Cortex of kidney (tissue), 1 donor: ENCODE results near the gene ECT2L.

Source experiments
- DNase-seq: peaks from one replicate; lab custom pipeline; 2025; lab: John Stamatoyannopoulos, UW

The ECT2L gene

DNA sequence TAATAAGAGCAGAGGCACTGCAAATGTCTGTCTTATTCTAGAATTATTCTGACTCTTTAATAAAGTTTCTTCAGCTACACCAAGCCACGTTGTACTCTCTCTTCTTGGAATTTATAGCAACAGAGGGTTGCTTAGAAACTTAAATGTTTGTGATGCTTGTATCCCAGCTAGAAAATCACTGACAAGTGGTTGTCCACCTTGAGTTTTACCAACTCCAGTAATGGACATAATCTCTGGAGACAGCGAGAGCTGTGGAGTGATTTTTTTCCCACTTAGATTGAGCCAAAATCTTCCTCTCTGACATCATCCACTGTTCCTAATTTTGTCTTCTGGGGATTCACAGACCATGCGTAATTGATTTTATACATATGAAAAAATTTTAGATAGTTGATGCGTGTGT, 8.0 kb downstream of the ECT2L start:
- DNase-seq = no peak

DNA sequence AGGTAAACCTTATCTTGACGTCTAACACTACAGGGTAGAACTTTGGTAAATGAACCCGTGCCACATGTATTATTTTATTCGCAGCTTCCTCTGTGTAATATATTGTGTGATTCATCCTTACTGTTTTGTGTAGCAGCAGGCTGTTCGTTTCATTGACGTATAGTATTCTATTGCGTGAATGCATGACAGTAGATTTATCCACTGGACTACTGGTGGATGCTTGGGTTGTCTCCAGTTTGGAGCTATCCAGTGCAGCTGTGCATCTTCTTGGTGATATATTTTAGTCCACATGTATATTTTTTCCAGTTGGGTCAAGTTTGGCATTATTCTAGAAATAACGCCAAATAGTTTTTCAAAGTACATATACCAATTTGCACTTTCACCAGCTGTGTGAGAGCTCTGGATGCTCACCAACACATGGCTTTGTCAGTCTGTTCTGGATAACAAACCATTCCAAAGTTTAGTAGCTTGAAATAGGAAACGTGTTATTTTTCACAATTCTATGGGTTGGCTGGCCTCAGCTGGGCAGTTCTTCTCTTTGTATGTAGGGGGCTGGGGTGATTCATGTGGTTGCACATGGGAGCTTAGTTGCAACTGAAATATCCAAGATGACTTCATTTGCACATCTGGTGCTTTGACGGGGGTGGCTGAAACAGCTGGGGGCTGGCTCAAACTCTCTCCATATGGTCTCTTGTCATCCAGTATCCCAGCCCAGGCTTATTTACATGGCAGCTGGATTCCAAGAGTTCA, 9.3 kb downstream of the ECT2L start:
- no peak for DNase-seq

DNA sequence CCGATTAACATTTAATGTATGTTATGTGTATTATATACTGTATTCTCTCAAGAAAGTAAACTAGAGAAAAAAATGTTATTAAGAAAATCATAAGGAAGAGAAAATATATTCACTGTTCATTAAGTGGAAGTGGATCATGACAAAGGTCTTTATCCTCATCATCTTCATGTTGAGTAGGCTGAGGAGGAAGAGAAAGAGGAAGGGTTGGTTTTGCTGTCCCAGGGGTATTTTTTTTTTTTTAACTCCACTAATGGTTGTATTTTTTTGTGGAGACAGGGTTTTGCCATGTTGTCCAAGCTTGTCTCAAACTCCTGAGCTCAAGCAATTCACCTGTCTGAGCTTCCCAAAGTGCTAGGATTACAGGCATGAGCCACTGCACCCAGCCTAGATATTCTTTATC, 11.0 kb downstream of the ECT2L start:
- no peak for DNase-seq

DNA sequence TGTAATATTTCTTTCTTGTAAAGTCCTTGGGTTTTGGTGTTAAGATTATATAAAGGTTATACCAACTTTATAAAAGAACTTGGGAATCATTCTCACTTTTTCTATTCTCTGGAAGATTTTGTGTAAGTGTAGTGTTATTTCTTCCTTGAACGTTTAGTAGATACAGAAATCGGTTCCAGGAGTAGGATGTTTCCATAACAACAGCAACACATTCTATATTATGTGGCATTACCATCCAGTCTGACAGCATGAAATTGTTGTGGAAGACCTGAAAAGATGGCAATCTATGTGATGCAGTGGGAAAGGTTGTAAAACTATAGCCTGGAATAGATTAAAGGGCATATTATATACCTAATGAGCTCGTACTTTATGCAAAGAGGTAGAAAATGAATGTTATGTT, 13.8 kb downstream of the ECT2L start:
- DNase-seq = no peak

DNA sequence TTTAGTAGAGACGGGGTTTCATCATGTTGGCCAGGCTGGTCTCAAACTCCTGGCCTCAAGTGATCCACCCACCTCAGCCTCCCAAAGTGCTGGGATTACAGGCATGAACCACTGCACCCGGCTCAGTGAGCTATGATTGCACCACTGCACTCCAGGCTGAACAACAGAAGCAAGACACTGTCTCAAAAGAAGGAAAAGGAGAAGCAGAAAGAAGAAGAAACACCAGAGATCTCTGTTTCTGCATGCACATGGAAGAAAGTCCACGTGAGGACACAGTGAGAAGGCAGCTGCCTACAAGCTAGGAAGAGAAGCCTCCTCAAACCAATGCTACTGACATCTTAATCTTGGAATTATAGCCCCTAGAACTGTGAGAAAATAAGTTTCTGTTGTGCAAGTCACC, 16.0 kb downstream of the ECT2L start:
- no peak for DNase-seq

DNA sequence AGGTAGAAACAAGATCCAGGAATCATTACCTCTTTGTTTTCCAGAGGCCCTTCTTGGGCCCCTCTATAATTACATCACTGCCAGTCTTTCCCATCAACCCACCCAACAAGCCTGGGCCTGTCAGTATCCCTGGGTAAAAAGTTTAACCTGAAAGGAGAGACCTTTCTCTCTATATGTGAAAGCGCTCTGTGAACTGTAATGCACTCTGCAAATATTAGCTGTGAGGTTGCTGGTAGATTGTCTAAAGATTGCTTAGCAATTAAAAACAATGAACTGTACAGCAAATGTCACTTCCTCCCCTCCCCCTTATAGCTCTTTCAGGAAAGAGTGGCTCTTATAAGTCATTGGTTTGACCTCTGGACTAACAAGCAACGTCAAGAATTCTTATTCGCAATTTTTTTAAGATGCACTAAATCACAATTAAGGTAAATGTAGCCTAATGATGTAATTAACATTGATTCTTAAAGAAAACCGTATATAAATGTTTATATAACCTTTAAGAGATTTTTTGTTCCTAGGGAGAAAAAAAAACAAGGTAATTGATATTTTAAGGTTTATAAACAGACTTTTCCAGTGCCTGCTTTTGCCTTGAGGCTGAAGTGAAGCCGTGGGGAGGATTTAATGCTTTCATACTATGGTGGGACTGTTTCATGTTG, 18.4 kb downstream of the ECT2L start:
- DNase-seq = no peak

DNA sequence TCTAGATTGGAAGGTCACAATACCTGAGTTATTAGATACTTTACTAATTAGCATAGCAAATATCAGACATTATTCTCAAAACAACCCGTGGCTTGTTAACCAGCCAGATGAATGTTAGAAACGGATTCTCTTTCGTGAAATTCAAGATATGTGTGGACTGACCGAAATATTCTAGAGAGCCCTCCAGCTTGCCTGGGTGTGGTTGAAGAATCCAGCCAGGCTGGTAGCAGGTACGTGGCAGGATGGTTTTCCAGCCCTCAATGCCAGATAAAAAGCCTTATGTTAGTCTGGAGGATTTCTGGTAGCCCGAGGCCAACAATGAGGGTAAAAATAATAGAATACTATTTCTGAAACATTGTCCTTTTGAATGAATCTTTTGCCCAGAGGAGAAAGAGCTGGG, 19.3 kb downstream of the ECT2L start:
- no peak for DNase-seq

DNA sequence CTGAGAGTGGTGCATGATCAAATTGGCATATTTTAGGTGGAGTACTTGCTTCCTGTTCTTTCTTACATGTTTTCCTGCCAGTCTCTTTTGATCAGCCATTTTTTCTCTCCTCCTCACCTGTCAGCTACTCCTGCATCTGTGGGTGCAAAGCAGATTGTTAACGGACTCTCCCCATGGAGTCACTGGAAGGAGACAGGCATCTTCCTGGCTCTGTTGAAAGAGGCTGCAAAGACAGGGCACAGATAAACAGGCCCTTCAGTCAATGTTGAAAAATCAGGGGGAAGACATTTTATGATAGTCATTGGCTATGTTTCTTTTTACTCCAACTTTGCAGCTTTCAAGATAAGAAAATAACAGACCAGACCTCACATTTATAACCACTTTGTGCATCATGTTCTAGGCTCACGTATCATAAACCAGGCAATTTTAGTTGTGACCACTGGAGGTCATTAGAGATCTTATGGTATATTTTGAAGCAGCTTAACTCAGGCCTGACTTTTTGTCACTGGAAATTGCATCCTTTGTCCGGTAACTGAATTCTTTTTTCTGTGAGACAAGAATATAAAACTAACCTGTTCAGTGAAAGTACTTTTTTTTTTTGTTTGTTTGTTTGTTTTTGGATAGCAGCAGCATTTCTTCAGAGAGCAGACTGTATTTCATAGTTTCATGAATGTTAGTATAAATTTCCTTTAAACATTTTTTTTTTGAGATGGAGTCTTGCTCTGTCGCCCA, 20.1 kb downstream of the ECT2L start:
- no peak for DNase-seq

DNA sequence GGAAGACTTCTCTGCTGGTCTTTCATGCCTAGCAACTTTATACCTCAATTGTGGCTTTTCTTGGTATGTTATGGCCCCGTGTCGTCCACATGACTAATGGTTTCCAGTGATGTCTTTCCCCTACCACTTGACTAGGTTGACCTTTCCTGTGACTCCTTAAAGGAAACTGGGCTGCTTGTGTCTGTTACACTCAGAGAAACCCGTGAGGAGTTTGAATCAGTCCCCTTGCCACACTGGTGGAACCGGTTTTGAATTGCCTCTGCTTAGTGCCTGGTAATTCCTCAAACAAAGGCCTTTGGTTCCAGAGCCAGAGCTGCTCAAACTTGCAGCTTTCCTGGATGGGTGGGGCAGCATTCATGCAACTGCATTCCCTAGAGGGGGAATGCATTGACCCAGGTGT, 21.9 kb downstream of the ECT2L start:
- DNase-seq = no peak

DNA sequence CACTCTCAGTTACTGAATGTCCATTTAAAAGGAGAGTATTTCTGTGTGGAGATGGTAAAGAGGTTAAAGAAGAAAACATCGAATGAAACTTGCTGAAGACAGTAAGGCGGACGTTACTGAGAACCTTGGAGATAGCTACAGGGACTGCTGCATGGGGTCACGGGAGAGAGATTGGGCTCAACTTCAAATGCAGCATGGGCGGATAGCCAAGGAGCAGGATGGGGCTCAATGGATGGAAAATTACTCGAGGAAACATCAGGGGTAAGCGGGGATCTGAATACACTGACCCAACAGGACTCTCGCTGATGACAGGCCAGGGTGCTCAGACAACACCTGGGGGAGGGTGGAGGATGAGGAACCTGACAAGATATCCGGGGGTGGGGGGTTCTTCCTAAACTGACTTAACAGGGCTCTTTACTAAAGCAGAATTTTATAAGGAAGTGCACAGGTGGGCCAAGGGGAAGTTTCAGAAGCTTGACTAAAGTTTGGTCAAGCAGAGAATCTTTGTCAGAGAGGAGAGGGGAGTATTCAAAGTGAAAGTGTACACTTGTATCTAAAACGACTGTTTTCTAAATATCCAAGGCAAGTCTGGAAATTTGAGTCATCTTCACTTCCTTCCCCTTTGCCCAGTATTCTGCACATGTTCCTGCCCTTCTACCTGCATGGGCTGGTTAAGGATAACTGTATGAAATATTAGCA, 22.8 kb downstream of the ECT2L start:
- DNase-seq = no peak

DNA sequence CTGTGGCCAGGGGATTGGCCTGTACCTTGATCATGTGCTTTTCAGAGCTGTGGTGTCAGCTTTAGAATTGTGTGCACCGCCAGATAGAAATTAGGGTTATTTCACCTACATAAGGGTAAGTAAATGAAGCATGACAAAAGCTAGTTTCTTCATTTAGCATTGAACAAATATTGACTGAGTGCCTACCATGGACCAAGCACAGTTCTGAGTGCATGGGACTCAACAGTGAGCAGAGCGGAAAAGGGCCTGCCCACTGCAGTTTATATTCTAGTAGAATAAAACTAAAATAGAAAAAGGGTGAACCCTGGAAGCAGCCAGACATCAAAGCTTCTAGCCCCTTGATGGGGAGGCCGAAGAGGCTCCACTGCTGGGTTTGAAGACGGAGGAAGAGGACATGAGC, 25.6 kb downstream of the ECT2L start:
- DNase-seq = no peak

DNA sequence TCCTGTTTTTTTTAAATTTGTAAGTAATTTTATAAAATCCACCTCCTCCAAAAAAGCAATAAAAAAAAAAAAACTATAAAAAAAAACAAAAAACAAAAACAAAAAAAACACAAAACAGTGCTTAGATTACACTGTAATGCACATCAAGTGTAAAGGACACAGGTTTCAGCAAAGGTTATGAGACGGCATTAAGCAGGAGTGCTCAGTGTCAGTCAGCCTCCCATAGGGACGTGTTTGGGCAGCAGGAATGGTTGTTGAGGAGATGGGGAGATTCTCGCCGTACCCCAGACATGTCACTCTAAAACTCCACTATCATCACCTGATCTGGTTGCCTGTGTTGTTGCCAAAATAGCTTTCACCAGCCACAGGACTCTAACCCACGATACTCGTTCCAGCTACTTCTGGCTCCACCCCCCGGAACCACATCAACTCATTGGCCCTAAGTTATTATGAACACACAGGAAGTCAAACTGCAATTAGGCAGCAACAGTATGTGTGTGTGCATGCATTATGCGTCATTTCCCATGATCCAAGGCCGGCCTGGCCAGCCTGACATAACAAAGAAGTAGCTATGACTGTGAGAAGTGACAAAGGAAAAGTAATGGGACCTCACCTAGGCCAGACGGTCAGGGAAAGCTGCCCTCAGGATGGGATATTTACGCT, 28.7 kb downstream of the ECT2L start:
- DNase-seq = no peak

DNA sequence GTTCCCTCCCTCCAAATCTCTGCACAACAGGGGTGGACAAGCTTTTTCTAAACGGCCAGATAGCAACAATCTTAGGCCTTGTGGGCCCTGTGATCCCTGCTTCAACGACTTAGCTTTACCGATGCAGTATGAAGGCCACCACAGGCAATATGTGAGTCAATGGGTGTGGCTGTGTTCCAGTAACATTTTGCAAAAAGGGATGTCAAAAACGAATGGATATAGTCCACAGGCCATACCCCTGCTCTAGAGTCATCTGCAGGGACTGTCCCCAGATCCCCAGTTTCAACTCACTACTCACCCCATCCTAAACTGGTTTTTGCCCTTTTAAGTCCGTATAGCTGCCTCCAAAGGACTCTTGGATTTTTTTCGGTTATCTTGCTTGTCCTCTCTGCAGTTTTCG, 34.4 kb downstream of the ECT2L start:
- DNase-seq = no peak

DNA sequence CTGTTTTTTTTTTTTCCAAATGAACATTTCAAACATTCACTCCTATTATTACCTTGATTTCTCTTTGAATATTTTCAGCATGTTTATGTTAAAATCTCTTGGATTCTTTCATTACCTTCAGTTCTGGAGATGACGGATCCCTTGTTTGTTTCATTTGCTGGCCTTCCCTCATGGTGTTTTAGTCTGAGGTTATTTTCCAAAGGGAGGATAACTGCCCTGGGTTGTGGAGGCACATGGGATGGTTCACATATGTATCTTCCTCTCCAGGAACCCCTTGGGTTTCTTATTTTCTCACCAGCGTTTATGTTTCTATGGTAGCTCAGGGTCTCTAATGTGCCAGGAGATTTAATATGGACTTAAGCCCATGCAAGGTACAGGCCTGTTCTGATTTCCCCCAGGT, 36.3 kb downstream of the ECT2L start:
- no peak for DNase-seq

DNA sequence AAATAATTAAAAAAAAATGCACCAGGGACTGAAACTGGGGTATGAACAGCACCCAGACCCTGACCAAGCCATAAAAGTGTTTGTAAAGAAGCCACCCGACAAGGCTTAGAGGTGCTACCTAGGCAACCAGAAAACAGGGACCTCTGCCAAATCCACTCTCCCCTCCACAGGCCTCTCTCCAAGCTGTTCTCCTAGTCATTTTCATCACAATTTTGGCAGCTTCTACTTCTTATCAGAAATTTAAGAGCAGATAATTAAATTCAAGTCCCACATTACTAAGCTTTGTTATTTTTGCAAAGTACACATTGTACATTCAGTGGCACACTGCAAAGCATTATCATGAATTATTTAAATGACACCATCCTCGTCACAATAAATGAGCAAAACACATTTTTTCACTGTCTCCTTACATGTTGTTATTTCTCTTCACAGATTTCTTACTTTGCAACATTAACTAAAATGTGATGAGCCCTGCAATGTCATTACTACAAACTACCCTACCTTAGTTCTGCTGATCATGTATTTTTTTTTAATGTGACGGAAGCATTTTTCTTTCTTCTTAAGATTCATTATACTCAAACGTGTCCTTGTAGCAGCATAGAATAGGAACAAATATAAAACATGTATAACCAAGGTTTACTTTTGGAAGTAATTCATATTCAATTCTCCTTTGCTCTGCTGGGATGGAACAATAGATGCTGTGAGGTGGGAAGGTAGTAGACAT, 38.1 kb downstream of the ECT2L start:
- no peak for DNase-seq

DNA sequence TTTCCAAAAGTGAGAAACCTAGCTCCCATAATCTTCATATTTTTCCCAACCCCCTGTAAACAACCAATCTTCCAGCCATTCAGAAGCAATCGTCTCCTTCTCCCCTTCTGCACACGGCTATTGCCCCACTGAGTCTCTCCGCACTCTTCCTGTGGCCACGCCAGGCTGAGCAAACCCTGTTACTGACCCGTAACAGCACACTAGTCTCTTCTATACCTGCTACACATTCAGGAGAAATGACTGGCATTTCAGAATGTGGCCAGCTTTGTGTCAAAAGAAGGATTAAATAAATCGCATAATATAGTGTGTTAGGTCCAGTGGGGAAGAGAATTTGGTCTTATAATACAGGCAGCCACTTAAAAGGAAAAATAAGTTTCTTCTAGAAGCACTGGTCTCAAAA, 41.4 kb downstream of the ECT2L start:
- no peak for DNase-seq

DNA sequence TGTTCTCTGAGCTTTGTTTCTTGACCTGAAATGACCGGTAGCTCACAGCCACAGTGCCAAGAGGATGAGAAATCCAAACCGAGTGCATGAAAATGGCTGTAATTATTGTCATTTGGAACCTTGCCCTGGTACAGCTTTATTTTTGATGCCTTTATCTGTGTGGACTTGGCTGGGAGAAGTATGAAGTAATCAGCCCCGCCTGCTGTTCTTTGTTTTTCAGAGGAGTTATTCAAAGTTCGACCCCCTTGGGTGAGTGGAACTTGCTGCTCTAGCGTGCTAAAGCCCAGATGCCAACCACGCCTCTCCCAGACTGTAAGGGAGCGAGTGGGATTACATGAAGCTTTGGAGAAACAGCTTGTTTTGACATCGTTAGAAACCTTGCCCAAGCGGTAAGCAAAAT, 48.3 kb downstream of the ECT2L start:
- DNase-seq = no peak

DNA sequence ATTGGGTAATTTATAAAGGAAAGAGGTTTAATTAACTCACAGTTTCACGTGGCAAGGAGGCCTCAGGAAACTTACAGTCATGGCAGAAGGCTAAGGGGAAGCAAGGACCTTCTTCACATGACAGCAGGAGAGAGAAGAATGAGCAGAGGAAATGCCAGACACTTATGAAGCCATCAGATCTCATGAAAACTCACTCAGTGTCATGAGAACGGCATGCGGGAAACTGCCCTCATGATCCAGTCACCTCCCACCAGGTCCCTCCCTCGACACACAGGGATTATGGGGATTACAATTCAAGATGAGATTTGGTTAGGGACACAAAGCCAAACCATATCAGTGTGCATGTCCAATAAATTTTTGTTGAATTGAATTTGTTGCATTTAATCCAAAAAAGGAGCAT, 52.0 kb downstream of the ECT2L start:
- no peak for DNase-seq

DNA sequence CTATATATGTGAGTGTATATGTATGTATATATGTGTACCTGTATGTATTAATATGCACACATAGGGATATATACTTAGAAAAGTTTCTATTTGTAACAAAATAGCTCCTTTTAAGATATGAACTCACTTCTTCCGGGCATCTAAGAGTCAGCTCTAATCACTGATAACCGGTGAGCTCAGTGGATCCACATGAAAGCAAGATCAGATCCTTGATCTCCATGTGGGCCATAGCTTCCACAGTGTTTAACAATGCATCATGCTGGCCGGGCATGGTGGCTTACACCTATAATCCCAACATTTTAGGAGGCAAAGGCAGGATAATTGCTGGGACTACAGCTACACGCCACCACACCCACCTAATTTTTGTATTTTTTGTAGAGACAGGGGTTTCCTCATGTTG, 52.6 kb downstream of the ECT2L start:
- no peak for DNase-seq

DNA sequence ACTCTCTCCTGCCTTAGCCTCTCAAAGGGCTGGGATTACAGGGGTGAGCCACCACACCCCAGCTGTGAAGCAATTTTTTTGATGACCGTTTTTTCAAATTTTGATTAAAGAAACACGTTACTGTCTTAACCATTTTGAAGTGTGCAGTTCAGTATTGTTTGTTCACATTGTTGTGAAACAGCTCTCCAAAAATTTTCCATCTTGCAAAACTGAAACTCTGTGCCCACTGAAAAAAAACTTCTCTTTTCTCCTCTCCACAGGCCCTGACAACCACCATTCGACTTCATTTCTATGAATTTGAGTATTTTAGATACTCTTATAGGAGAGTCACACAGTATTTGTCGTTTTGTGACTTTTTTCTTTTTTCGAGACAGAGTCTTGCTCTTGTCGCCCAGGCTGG, 53.9 kb downstream of the ECT2L start:
- DNase-seq = no peak

DNA sequence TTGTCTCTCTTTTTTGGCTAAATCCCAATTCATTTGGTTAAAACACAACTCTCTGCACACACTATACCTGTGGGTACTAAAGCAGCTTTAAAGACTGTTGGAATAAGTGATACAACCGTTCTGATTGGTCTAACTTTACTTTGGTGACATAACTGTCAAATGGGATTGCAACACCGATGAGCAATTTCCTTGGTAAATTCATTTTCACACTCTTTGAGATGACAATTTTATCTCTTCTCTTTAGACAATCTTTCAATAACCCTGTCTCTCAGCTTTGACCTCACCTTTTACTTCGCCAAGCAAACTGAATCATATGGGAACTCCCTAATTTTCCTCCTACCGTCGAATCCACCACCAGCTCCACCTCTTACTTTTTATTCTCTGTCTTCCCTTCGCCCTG, 60.8 kb downstream of the ECT2L start:
- no peak for DNase-seq

DNA sequence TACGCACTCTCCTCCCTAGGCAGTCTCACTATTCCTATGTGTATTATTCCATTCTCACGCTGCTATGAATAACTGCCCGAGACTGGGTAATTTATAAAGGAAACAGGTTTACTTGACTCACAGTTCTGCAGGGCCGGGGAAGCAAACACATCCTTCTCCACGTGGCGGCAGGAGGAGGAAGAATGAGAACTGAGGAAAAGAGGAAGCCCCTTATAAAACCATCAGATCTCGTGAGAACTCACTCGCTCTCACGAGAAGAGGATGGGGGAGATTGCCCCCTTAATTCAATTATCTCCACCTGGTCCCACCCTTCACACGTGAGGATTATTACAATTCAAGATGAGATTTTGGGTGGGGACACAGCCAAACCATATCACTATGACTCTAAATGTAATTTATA, 61.9 kb downstream of the ECT2L start:
- DNase-seq = no peak
